Calu3 (cell line): Measurements from ENCODE around the gene TUBA4B. TPM values are rescaled to one million over a fixed set of nuclear protein-coding genes. Genes with fewer than 3 reads are reported as not detected.
A peak's percentile ranks its signal among the peaks of the same experiment; 100 is the strongest.

ENCODE experiments used
- Bru-seq: library from RNA; stranded (reverse); fragments of 400-500 nt; gene quantifications from one replicate; lab custom pipeline; 2021; lab: Mats Ljungman, UMichigan
- BruChase-seq, 2 experiments: library from RNA; stranded (reverse); fragments of 400-500 nt; gene quantifications; one replicate each; lab custom pipeline; 2021; lab: Mats Ljungman, UMichigan
- BruUV-seq: library from RNA; stranded (reverse); fragments of 400-500 nt; replicated peaks from 2 replicates; lab custom pipeline; 2021; lab: Mats Ljungman, UMichigan
- CTCF ChIA-PET: fragments of 300-600 bp; sonication (Branson Sonifier 250); formaldehyde crosslinking; loops from one replicate; lab custom pipeline; 2022; ENCODE audit warnings: antibody characterized with exemption; lab: Charles Lee
- DNase-seq: peaks from one replicate; pipeline ENCODE4 v3.0.0; 2022
- H3K27ac Mint-ChIP-seq: one replicate; pipeline ENCODE4 v1.8.0; 2022; ENCODE audit warnings: mixed read lengths; ENCODE audit not compliant: unreplicated experiment
- H3K27me3 Mint-ChIP-seq: one replicate; pipeline ENCODE4 v1.8.0; 2022; ENCODE audit warnings: mixed read lengths; ENCODE audit not compliant: unreplicated experiment
- H3K36me3 Mint-ChIP-seq: one replicate; pipeline ENCODE4 v1.8.0; 2022; ENCODE audit warnings: mild to moderate bottlenecking, moderate library complexity, mixed read lengths; ENCODE audit not compliant: insufficient read depth, unreplicated experiment
- H3K4me1 Mint-ChIP-seq: one replicate; pipeline ENCODE4 v1.8.0; 2022; ENCODE audit warnings: mild to moderate bottlenecking, low read depth, mixed read lengths; ENCODE audit not compliant: unreplicated experiment
- H3K4me3 Mint-ChIP-seq: one replicate; pipeline ENCODE4 v1.8.0; 2022; ENCODE audit warnings: mild to moderate bottlenecking, low read depth, moderate library complexity, mixed read lengths; ENCODE audit not compliant: unreplicated experiment
- H3K9me3 Mint-ChIP-seq: one replicate; pipeline ENCODE4 v1.8.0; 2022; ENCODE audit warnings: low read depth, mixed read lengths; ENCODE audit not compliant: unreplicated experiment
- intact Hi-C: fragments of 100-400 bp; cut with micrococcal nuclease; formaldehyde crosslinking; loops from one replicate; pipeline ENCODE4 v1.10.0; 2022; ENCODE audit not compliant: unreplicated experiment
- long read RNA-seq: library from polyadenylated mRNA; stranded (forward); transcript quantifications from one replicate; pipeline ENCODE4 v2.0.0, GENCODE V29; 2022
- total RNA-seq: library from RNA; stranded (reverse); gene quantifications from 2 replicates; pipeline ENCODE4 v1.2.3, GENCODE V29; 2022
- TF ChIP-seq, protein P1 (sequence below): fragments of 200-600 bp; IDR thresholded peaks from one replicate; pipeline ENCODE4 v1.8.0; 2022; ENCODE audit warnings: antibody characterized with exemption; ENCODE audit not compliant: unreplicated experiment

The TUBA4B gene
- total RNA-seq (not detected in 2 replicates), Bru-seq, nascent RNA (percentile 5 among the genes with signal in this experiment), BruChase-seq, experiment 1, labeled RNA remaining after a 6-hour chase (not detected), BruChase-seq, experiment 2, labeled RNA remaining after a 2-hour chase (percentile 12 among the genes with signal in this experiment)
- long read RNA-seq: 0 reads

DNA sequence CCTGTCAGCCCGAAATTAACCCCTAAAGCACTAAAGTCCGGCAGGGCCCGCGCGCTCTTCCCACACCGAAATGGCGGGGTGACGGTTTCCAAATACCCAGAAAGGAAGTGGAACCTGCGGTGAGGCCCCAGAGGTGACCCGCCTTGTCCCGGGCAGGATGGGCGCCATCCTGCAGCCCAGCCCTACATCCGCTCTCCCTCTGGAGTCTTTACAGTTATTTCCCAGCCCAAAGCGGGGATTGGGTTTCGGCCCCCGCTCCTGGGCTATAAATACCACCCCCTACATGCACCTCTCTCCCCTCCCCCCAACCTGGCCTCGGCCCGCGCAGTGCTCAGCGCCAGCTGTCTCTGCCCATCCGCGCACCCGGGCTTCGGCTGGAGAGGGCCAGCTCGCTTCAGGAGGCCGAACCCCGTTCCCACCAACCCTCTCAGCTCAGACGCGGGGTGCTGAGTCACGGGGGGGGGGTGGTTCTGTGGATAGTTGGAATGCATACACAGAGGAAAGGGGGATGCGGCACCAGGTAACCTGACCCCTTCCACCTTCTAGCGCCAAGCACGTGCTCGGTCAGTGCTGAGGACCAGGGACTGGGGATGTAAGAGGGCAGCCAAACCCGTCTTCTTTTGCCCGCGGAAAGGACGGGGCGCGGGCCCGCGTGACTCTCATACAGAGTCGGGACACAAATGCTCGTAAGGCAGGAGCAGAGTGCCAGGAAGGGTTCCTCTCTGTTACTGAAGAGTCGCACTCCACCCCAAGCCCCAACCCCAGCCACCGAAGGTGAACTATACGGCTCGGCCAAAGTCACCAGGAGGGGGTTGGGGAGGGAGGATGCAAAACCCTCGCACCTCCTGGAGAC is at the start of gene TUBA4B:
Gene TUBA4B, plus strand, starts transcription at position 344 of the 853 bp plus-strand sequence. Its CDS starts 165 bp downstream, at position 509.
- peak; percentile 36 for DNase-seq
- TF ChIP-seq, protein P1, sequence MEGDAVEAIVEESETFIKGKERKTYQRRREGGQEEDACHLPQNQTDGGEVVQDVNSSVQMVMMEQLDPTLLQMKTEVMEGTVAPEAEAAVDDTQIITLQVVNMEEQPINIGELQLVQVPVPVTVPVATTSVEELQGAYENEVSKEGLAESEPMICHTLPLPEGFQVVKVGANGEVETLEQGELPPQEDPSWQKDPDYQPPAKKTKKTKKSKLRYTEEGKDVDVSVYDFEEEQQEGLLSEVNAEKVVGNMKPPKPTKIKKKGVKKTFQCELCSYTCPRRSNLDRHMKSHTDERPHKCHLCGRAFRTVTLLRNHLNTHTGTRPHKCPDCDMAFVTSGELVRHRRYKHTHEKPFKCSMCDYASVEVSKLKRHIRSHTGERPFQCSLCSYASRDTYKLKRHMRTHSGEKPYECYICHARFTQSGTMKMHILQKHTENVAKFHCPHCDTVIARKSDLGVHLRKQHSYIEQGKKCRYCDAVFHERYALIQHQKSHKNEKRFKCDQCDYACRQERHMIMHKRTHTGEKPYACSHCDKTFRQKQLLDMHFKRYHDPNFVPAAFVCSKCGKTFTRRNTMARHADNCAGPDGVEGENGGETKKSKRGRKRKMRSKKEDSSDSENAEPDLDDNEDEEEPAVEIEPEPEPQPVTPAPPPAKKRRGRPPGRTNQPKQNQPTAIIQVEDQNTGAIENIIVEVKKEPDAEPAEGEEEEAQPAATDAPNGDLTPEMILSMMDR: no peak
- peak within 1 kb of the TSS; percentile 95 for H3K4me3 Mint-ChIP-seq
- TSS peak; percentile 54 for BruUV-seq
- peaks cover 55% of the 10 kb centered on the region for H3K36me3 Mint-ChIP-seq
- CTCF ChIA-PET: interaction anchor here (0.8 to 3.2 kb wide), 6 partner anchors 8 to 47 kb away, joined by 3 to 10 read pairs (median 4); partner anchors contain the start of genes DNAJB2, GLB1L, STK16 and ZFAND2B
- peak within 1 kb of the TSS; percentile 70 for H3K27ac Mint-ChIP-seq
- no peaks in the 10 kb centered on the region for H3K9me3 Mint-ChIP-seq
- peaks cover 54% of the 10 kb centered on the region for H3K4me1 Mint-ChIP-seq
- H3K27me3 Mint-ChIP-seq: no peaks in the 10 kb centered on the region
- intact Hi-C loops: loop anchor here (5.0 kb wide), 1 partner anchor 44 kb away; no protein-coding TSS in a partner anchor

DNA sequence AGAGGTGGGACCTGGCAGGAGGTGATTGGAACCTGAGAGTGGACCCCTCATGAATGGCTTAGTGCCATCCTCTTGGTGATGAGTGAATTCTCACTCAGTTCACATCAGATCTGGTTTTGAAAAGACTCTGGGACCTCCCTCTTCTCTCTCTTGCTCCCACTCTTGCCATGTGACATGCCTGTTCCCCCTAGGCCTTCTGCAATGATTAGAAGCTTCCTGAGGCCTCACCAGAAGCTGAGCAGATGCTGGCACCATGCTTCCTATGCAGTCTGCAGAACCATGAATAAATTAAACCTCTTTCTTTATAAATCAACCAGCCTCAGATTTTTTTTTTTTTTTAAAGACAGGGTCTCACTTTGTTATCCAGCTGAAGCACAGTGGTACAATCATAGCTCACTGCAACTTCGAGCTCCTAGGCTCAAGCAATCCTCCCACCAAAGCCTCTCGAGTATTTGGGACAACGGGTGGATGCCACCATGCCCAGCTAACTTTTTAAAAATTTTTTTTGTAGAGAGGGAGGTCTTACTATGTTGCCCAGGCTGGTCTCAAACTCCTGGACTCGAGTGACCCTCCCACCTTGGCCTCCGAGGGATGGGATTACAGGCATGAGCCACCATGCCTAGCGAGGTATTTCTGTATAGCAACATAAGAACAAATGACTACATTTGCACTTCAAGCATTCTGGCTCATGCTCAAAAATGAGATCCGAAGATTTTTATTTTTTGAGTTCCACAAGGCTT is 48.4 kb upstream of the TUBA4B start:
- no peak overlapping the region for H3K4me3 Mint-ChIP-seq
- H3K4me1 Mint-ChIP-seq: peaks cover 8% of the 10 kb centered on the region
- intact Hi-C loops: no loop called here
- no peak overlapping the region for H3K27ac Mint-ChIP-seq
- TF ChIP-seq, protein P1: no peak
- no peaks in the 10 kb centered on the region for H3K9me3 Mint-ChIP-seq
- peaks cover 5% of the 10 kb centered on the region for H3K27me3 Mint-ChIP-seq
- CTCF ChIA-PET: no interaction called here
- H3K36me3 Mint-ChIP-seq: peaks cover 24% of the 10 kb centered on the region
- DNase-seq: no peak
- no TSS peak for BruUV-seq

DNA sequence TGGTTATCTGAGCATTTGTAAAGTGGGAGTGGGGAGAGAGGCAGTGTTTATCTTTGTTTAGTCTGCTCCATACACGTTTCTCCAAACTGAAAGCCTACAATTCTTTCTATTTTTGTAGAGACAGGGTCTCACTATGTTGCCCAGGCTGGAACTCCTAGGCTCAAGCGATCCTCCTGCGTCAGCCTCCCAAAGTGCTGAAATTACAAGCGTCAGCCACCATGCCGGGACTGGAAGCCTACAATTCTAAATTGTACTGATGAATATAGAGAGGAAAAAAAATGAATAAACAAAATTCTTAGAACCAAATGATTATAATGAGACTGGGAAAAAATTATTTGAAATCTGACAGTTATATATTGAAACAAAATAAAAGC is 47.9 kb upstream of the TUBA4B start:
- CTCF ChIA-PET: no interaction called here
- no peak overlapping the region for H3K27ac Mint-ChIP-seq

DNA sequence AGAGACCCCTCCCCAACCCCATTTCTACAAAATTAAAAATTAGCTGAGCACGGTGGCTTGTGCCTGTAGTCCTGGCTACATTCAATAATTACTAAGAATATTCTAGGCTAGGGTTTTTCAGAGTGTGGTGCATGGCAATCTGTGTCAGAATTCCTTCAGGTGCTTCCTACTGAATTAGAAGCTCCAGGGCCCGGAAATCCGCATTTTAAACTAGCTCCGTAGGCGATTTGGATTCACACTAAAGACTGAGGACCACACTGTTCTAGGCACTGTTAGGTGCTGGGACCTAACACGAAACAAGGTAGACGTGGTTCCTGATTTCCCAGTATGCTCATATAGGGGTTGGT is 47.1 kb upstream of the TUBA4B start:
- H3K27me3 Mint-ChIP-seq: no peaks in the 10 kb centered on the region
- CTCF ChIA-PET: interaction anchor here (0.9 to 1.2 kb wide), 2 partner anchors 30 to 48 kb away, joined by 4 to 6 read pairs; partner anchors contain the start of genes CNPPD1 and TUBA4A
- peaks cover 8% of the 10 kb centered on the region for H3K4me1 Mint-ChIP-seq
- TF ChIP-seq, protein P1: no peak
- H3K4me3 Mint-ChIP-seq: peak overlapping the region; percentile 84
- DNase-seq: no peak
- BruUV-seq: no TSS peak
- intact Hi-C loops: no loop called here
- H3K27ac Mint-ChIP-seq: peak overlapping the region; percentile 77
- H3K36me3 Mint-ChIP-seq: peaks cover 24% of the 10 kb centered on the region
- H3K9me3 Mint-ChIP-seq: no peaks in the 10 kb centered on the region

More for the DNA sequence above, 47.9 kb upstream of the TUBA4B start:
- TF ChIP-seq, protein P1: no peak
- intact Hi-C loops: no loop called here
- Mint-ChIP-seq H3K9me3 (no peaks in the 10 kb centered on the region), H3K36me3 (peaks cover 24% of the 10 kb centered on the region), H3K4me1 (peaks cover 8% of the 10 kb centered on the region), H3K27me3 (no peaks in the 10 kb centered on the region), H3K4me3 (no peak overlapping the region)
- no peak for DNase-seq
- BruUV-seq: no TSS peak
